Measurements from ENCODE around the gene IRF2BP2.
"Not testable (repeated sequence)": the region's sequence is repeated elsewhere in the genome, so short reads cannot be mapped to it uniquely, and the experiment has no call there.

The IRF2BP2 gene

GRCh38 chr1:234634922-234635321 lies 24.9 kb upstream of the IRF2BP2 start:
- DNase-seq (ENCODE audit: low read depth, low spot score); H3K27ac ChIP-seq: not testable (repeated sequence)

GRCh38 chr1:234634387-234634786 lies 24.4 kb upstream of the IRF2BP2 start:
- DNase-seq (ENCODE audit: low read depth, low spot score): no peak

GRCh38 chr1:234633246-234634003 lies 23.4 kb upstream of the IRF2BP2 start:
- no peak for DNase-seq (ENCODE audit: low read depth, low spot score)
- H3K27ac ChIP-seq: no peak overlapping the region

More at GRCh38 chr1:234634387-234634786, 24.4 kb upstream of the IRF2BP2 start:
- H3K27ac ChIP-seq: no peak overlapping the region

GRCh38 chr1:234632225-234632624 lies 22.2 kb upstream of the IRF2BP2 start:
- H3K27ac ChIP-seq: peak overlapping the region; percentile 77
- DNase-seq (ENCODE audit: low read depth, low spot score): no peak

GRCh38 chr1:234631721-234632125 lies 21.7 kb upstream of the IRF2BP2 start:
- peak overlapping the region; percentile 77 for H3K27ac ChIP-seq
- DNase-seq (ENCODE audit: low read depth, low spot score): no peak

- DNase-seq (ENCODE audit: low read depth, low spot score): no peak
- peak overlapping the region; percentile 61 for H3K27ac ChIP-seq
Observed at GRCh38 chr1:234629026-234629425, 19.0 kb upstream of the IRF2BP2 start.

GRCh38 chr1:234628089-234628488 lies 18.1 kb upstream of the IRF2BP2 start:
- peak overlapping the region; percentile 61 for H3K27ac ChIP-seq
- peak; percentile 97 for DNase-seq (ENCODE audit: low read depth, low spot score)

- peak overlapping the region; percentile 61 for H3K27ac ChIP-seq
- DNase-seq (ENCODE audit: low read depth, low spot score): no peak
Observed at GRCh38 chr1:234627009-234627950, 17.3 kb upstream of the IRF2BP2 start.

GRCh38 chr1:234626391-234626790 lies 16.4 kb upstream of the IRF2BP2 start:
- H3K27ac ChIP-seq: no peak overlapping the region
- no peak for DNase-seq (ENCODE audit: low read depth, low spot score)

- H3K27ac ChIP-seq: no peak overlapping the region
- no peak for DNase-seq (ENCODE audit: low read depth, low spot score)
Observed at GRCh38 chr1:234624724-234625117, 14.7 kb upstream of the IRF2BP2 start.

- no peak for DNase-seq (ENCODE audit: low read depth, low spot score)
- H3K27ac ChIP-seq: no peak overlapping the region
Observed at GRCh38 chr1:234621657-234622335, 11.8 kb upstream of the IRF2BP2 start.

- no peak overlapping the region for H3K27ac ChIP-seq
- DNase-seq (ENCODE audit: low read depth, low spot score): no peak
Observed at GRCh38 chr1:234621127-234621468, 11.1 kb upstream of the IRF2BP2 start.

GRCh38 chr1:234620272-234621126 lies 10.5 kb upstream of the IRF2BP2 start:
- H3K27ac ChIP-seq: peak overlapping the region; percentile 91
- no peak for DNase-seq (ENCODE audit: low read depth, low spot score)

- H3K27ac ChIP-seq: peak overlapping the region; percentile 91
- DNase-seq (ENCODE audit: low read depth, low spot score): no peak
Observed at GRCh38 chr1:234619794-234620247, 9.8 kb upstream of the IRF2BP2 start.

- H3K27ac ChIP-seq: peak overlapping the region; percentile 91
- no peak for DNase-seq (ENCODE audit: low read depth, low spot score)
Observed at GRCh38 chr1:234619071-234619480, 9.1 kb upstream of the IRF2BP2 start.

GRCh38 chr1:234618737-234619049 lies 8.7 kb upstream of the IRF2BP2 start:
- peak overlapping the region; percentile 91 for H3K27ac ChIP-seq
- DNase-seq (ENCODE audit: low read depth, low spot score): no peak

GRCh38 chr1:234617986-234618736 lies 8.2 kb upstream of the IRF2BP2 start:
- peak overlapping the region; percentile 91 for H3K27ac ChIP-seq

GRCh38 chr1:234617131-234617985 lies 7.4 kb upstream of the IRF2BP2 start:
- peak overlapping the region; percentile 91 for H3K27ac ChIP-seq

More at GRCh38 chr1:234617986-234618736, 8.2 kb upstream of the IRF2BP2 start:
- DNase-seq (ENCODE audit: low read depth, low spot score): no peak

More at GRCh38 chr1:234617131-234617985, 7.4 kb upstream of the IRF2BP2 start:
- no peak for DNase-seq (ENCODE audit: low read depth, low spot score)
